HepG2 (cell line): ENCODE results near the gene KIAA0319L. TPM values are rescaled to one million over a fixed set of nuclear protein-coding genes. Genes with fewer than 3 reads are reported as not detected.

ENCODE experiments used
- FOXK2 ChIP-seq: fragments of 450-650 bp; IDR thresholded peaks from 2 replicates; pipeline ENCODE4 v1.6.1; 2016
- GFI1 ChIP-seq: sonication (generic); formaldehyde crosslinking; IDR thresholded peaks from 2 replicates; pipeline ENCODE4 v1.5.0; 2020; ENCODE audit warnings: missing genetic modification reagents, mild to moderate bottlenecking, borderline replicate concordance
- JUND ChIP-seq: sonication (generic); formaldehyde crosslinking; IDR thresholded peaks from 2 replicates; pipeline ENCODE4 v1.8.0; 2022; ENCODE audit warnings: mild to moderate bottlenecking, missing genetic modification reagents
- MATR3 ChIP-seq: sonication (generic); formaldehyde crosslinking; IDR thresholded peaks from 2 replicates; pipeline ENCODE4 v1.4.0; 2020; ENCODE audit warnings: missing genetic modification reagents
- MYNN ChIP-seq: sonication (generic); formaldehyde crosslinking; IDR thresholded peaks from 2 replicates; pipeline ENCODE4 v1.4.0; 2020; ENCODE audit warnings: mild to moderate bottlenecking, low read depth, missing genetic modification reagents
- MZF1 ChIP-seq: sonication (generic); formaldehyde crosslinking; IDR thresholded peaks from 2 replicates; pipeline ENCODE4 v1.8.1; 2023; ENCODE audit warnings: mild to moderate bottlenecking, missing genetic modification reagents, borderline replicate concordance
- NAIF1 ChIP-seq: sonication (generic); formaldehyde crosslinking; IDR thresholded peaks from 2 replicates; pipeline ENCODE4 v1.5.0; 2020; ENCODE audit warnings: mild to moderate bottlenecking, missing genetic modification reagents, borderline replicate concordance
- RFXAP ChIP-seq: sonication (generic); formaldehyde crosslinking; IDR thresholded peaks from 2 replicates; pipeline ENCODE4 v1.4.0; 2020; ENCODE audit warnings: missing genetic modification reagents, borderline replicate concordance
- SATB2 ChIP-seq: sonication (generic); formaldehyde crosslinking; IDR thresholded peaks from 2 replicates; pipeline ENCODE4 v1.5.0; 2020; ENCODE audit warnings: missing genetic modification reagents
- SETDB1 ChIP-seq: sonication (generic); formaldehyde crosslinking; IDR thresholded peaks from 2 replicates; pipeline ENCODE4 v1.5.1; 2020; ENCODE audit warnings: missing genetic modification reagents, mild to moderate bottlenecking, borderline replicate concordance
- SRY ChIP-seq: sonication (generic); formaldehyde crosslinking; IDR thresholded peaks from 2 replicates; pipeline ENCODE4 v1.8.0; 2022; ENCODE audit warnings: mild to moderate bottlenecking, missing genetic modification reagents
- SSRP1 ChIP-seq: IDR thresholded peaks from 2 replicates; pipeline ENCODE4 v1.6.1; 2016; ENCODE audit warnings: control low read depth
- TRIM24 ChIP-seq: sonication (generic); formaldehyde crosslinking; IDR thresholded peaks from 2 replicates; pipeline ENCODE4 v1.8.0; 2022; ENCODE audit warnings: mild to moderate bottlenecking, missing genetic modification reagents
- ZBTB8A ChIP-seq: sonication (generic); formaldehyde crosslinking; IDR thresholded peaks from 2 replicates; pipeline ENCODE4 v1.4.0; 2020; ENCODE audit warnings: mild to moderate bottlenecking, low read depth, missing genetic modification reagents, borderline replicate concordance
- ZNF124 ChIP-seq: sonication (generic); formaldehyde crosslinking; IDR thresholded peaks from 2 replicates; pipeline ENCODE4 v1.4.0; 2020; ENCODE audit warnings: missing genetic modification reagents
- ZNF230 ChIP-seq: sonication (generic); formaldehyde crosslinking; IDR thresholded peaks from 2 replicates; pipeline ENCODE4 v1.4.0; 2020; ENCODE audit warnings: mild to moderate bottlenecking, missing genetic modification reagents
- ZNF383 ChIP-seq: sonication (generic); formaldehyde crosslinking; IDR thresholded peaks from 2 replicates; pipeline ENCODE4 v1.4.0; 2020; ENCODE audit warnings: missing genetic modification reagents, mild to moderate bottlenecking, borderline replicate concordance
- ZNF747 ChIP-seq: sonication (generic); formaldehyde crosslinking; IDR thresholded peaks from 2 replicates; pipeline ENCODE4 v1.8.1; 2023; ENCODE audit warnings: missing genetic modification reagents, mild to moderate bottlenecking, borderline replicate concordance
- ZNF792 ChIP-seq: IDR thresholded peaks from 2 replicates; pipeline ENCODE4 v1.6.1; 2016
- ZNF850 ChIP-seq: sonication (generic); formaldehyde crosslinking; conservative IDR thresholded peaks from 2 replicates; pipeline ENCODE4 v1.9.0; 2021; ENCODE audit warnings: mild to moderate bottlenecking, missing genetic modification reagents
- polyA plus RNA-seq, 8 experiments: library from polyadenylated mRNA; depleted of rRNA in 3 of 8; stranded (reverse) in 7 of 8; unstranded in 1 of 8; fragments of >200 nt; fragmentation: Illumina TruSeq in 4 of 8; extraction: Trizol in 4 of 8; gene quantifications; 2 replicates each; pipeline versions ENCODE4 v1.2.1 to v1.2.3, GENCODE V29; 2011 to 2016; ENCODE audit warnings: low read depth in 4 of 8, missing spikeins in 1 of 8, mixed read lengths in 1 of 8; ENCODE audit not compliant: insufficient read depth in 1 of 8
- total RNA-seq, 5 experiments: library from RNA; depleted of rRNA; stranded (reverse); fragments of >200 nt; fragmentation: Illumina TruSeq; extraction: Trizol; gene quantifications; 2 replicates each; pipeline ENCODE4 v1.2.3, GENCODE V29; 2016; ENCODE audit warnings: low read depth in 1 of 5
- TF ChIP-seq, protein P1 (sequence below): sonication (generic); formaldehyde crosslinking; IDR thresholded peaks from 2 replicates; pipeline ENCODE4 v1.9.0; 2021; ENCODE audit warnings: missing genetic modification reagents, mild to moderate bottlenecking, borderline replicate concordance
- TF ChIP-seq, protein P2 (sequence below): sonication (generic); IDR thresholded peaks from 2 replicates; pipeline ENCODE4 v1.6.1; 2016; ENCODE audit warnings: low read depth, borderline replicate concordance
- TF ChIP-seq, protein P3 (sequence below): sonication (generic); formaldehyde crosslinking; IDR thresholded peaks from 2 replicates; pipeline ENCODE4 v1.4.0; 2020; ENCODE audit warnings: mild to moderate bottlenecking, missing genetic modification reagents

KIAA0319L gene
- total and polyA plus RNA-seq, 2 of the 13 experiments (the other 11 are each of a cell fraction or from before 2014, with no cell fraction given), result 33.4 to 82.6 TPM

DNA sequence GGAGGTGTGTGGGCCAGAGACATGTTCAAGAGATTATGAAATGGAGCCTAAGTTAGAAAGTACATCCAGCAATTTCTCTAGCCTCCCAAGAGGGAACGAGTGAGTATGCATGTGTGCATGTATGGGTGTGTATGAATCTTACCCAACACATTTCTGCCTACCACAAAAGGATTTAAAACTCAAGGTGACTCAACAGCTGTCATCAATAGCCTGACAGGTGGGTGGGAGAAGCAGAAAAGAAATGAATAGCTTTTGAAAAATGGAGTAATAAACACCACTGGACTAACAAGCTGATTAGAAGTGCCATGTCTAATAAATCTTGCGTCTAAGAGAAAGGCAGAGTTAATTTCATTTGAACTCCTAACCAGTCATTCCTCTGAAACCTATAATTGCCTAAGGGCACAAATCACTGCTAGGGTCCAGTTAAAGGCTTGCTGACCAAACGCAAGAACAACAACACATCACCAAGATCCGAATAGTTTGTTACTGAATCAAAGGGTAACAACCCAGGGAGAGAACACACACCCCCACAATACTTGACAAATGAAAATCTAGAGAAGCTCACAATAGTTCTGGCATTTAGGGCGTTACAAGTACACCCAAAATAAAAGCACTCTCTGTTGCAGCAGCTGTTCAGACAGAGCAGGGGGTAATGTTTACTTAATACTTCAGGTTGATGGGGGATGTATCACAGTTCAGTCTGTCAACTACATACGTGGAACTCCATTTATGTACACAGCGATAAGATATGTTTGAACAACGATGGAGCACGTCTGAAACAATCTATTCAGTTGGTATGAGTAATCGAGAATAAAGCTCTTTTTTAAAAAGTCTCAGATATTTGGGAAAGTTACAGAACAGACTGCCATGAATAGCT, 1.4 kb downstream of the KIAA0319L start (continued):
- TF ChIP-seq ZNF792 (CRISPR knock-in tag), result peak; percentile 32; the same call in 1 of the 2 replicates
- TF ChIP-seq GFI1 (CRISPR knock-in tag), result peak; percentile 95
- TF ChIP-seq MYNN (CRISPR knock-in tag), result no peak
- no peak for TF ChIP-seq SSRP1 (CRISPR knock-in tag)
- TF ChIP-seq, protein P1, sequence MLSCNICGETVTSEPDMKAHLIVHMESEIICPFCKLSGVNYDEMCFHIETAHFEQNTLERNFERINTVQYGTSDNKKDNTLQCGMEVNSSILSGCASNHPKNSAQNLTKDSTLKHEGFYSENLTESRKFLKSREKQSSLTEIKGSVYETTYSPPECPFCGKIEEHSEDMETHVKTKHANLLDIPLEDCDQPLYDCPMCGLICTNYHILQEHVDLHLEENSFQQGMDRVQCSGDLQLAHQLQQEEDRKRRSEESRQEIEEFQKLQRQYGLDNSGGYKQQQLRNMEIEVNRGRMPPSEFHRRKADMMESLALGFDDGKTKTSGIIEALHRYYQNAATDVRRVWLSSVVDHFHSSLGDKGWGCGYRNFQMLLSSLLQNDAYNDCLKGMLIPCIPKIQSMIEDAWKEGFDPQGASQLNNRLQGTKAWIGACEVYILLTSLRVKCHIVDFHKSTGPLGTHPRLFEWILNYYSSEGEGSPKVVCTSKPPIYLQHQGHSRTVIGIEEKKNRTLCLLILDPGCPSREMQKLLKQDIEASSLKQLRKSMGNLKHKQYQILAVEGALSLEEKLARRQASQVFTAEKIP (CRISPR knock-in tag), result no peak
- TF ChIP-seq ZNF124 (CRISPR knock-in tag), result no peak
- no peak for TF ChIP-seq ZBTB8A
- no peak for TF ChIP-seq TRIM24
- TF ChIP-seq MZF1 (CRISPR knock-in tag), result no peak
- TF ChIP-seq NAIF1, result no peak
- no peak for TF ChIP-seq ZNF230 (CRISPR knock-in tag)
- TF ChIP-seq ZNF383, result no peak
- TF ChIP-seq ZNF850 (CRISPR knock-in tag), result no peak
- TF ChIP-seq SRY, result no peak
- no peak for TF ChIP-seq SETDB1
- TF ChIP-seq, protein P2, sequence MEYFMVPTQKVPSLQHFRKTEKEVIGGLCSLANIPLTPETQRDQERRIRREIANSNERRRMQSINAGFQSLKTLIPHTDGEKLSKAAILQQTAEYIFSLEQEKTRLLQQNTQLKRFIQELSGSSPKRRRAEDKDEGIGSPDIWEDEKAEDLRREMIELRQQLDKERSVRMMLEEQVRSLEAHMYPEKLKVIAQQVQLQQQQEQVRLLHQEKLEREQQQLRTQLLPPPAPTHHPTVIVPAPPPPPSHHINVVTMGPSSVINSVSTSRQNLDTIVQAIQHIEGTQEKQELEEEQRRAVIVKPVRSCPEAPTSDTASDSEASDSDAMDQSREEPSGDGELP, result peak; percentile 94
- no peak for TF ChIP-seq MATR3 (CRISPR knock-in tag)
- TF ChIP-seq RFXAP (CRISPR knock-in tag), result no peak
- TF ChIP-seq, protein P3, sequence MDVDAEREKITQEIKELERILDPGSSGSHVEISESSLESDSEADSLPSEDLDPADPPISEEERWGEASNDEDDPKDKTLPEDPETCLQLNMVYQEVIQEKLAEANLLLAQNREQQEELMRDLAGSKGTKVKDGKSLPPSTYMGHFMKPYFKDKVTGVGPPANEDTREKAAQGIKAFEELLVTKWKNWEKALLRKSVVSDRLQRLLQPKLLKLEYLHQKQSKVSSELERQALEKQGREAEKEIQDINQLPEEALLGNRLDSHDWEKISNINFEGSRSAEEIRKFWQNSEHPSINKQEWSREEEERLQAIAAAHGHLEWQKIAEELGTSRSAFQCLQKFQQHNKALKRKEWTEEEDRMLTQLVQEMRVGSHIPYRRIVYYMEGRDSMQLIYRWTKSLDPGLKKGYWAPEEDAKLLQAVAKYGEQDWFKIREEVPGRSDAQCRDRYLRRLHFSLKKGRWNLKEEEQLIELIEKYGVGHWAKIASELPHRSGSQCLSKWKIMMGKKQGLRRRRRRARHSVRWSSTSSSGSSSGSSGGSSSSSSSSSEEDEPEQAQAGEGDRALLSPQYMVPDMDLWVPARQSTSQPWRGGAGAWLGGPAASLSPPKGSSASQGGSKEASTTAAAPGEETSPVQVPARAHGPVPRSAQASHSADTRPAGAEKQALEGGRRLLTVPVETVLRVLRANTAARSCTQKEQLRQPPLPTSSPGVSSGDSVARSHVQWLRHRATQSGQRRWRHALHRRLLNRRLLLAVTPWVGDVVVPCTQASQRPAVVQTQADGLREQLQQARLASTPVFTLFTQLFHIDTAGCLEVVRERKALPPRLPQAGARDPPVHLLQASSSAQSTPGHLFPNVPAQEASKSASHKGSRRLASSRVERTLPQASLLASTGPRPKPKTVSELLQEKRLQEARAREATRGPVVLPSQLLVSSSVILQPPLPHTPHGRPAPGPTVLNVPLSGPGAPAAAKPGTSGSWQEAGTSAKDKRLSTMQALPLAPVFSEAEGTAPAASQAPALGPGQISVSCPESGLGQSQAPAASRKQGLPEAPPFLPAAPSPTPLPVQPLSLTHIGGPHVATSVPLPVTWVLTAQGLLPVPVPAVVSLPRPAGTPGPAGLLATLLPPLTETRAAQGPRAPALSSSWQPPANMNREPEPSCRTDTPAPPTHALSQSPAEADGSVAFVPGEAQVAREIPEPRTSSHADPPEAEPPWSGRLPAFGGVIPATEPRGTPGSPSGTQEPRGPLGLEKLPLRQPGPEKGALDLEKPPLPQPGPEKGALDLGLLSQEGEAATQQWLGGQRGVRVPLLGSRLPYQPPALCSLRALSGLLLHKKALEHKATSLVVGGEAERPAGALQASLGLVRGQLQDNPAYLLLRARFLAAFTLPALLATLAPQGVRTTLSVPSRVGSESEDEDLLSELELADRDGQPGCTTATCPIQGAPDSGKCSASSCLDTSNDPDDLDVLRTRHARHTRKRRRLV (CRISPR knock-in tag), result no peak
- TF ChIP-seq FOXK2, result no peak
- no peak for TF ChIP-seq JUND (CRISPR knock-in tag)
- TF ChIP-seq ZNF747 (CRISPR knock-in tag), result no peak
- TF ChIP-seq SATB2, result no peak
